BE2C (cell line): ENCODE data around the gene INIP.
A peak's percentile ranks its signal among the peaks of the same experiment; 100 is the strongest.
"Not testable (repeated sequence)": the region's sequence is repeated elsewhere in the genome, so short reads cannot be mapped to it uniquely, and the experiment has no call there.

ENCODE experiments used
- DNase-seq: peaks from one replicate; pipeline ENCODE4 v3.0.0-alpha.2; 2020
- H3K27me3 ChIP-seq: fragments of 250-450 bp; sonication (Bioruptor Pico); 2 replicates; pipeline ENCODE4 v1.5.1; 2020; ENCODE audit warnings: mild to moderate bottlenecking
- H3K36me3 ChIP-seq: fragments of 250-450 bp; sonication (Bioruptor Pico); 2 replicates; pipeline ENCODE4 v1.5.1; 2020; ENCODE audit warnings: mild to moderate bottlenecking
- H3K4me1 ChIP-seq: fragments of 250-450 bp; sonication (Bioruptor Pico); 2 replicates; pipeline ENCODE4 v1.5.1; 2020
- H3K4me3 ChIP-seq: 2 replicates; pipeline ENCODE4 v1.5.1; 2011; ENCODE audit warnings: low read depth, low read length
- H3K9me3 ChIP-seq: fragments of 250-450 bp; sonication (Bioruptor Pico); 2 replicates; pipeline ENCODE4 v1.5.1; 2020
- TF ChIP-seq, protein P1 (sequence below): IDR thresholded peaks from 2 replicates; pipeline ENCODE4 v1.5.1; 2012; ENCODE audit warnings: mild to moderate bottlenecking, low read depth, low read length

The INIP gene

DNA sequence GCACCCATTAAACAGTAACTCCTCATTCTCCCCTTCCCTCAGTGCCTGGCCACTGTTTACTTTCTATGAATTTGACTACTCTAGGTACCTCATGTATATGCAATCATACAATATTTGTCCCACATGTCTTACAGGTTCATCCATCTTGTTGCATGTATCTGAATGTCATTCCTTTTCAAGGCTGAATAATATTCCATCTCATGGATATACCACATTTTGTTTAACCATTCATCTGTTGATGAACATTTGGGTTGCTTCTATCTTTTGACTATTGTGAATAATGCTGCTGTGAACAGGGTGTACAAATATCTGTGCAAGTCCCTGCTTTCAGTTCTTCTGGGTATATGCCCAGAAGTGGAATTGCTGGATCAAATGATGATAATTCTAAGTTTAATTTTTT, 40.9 kb downstream of the INIP start:
- no peaks in the 10 kb centered on the region for H3K4me1 ChIP-seq
- TF ChIP-seq, protein P1, sequence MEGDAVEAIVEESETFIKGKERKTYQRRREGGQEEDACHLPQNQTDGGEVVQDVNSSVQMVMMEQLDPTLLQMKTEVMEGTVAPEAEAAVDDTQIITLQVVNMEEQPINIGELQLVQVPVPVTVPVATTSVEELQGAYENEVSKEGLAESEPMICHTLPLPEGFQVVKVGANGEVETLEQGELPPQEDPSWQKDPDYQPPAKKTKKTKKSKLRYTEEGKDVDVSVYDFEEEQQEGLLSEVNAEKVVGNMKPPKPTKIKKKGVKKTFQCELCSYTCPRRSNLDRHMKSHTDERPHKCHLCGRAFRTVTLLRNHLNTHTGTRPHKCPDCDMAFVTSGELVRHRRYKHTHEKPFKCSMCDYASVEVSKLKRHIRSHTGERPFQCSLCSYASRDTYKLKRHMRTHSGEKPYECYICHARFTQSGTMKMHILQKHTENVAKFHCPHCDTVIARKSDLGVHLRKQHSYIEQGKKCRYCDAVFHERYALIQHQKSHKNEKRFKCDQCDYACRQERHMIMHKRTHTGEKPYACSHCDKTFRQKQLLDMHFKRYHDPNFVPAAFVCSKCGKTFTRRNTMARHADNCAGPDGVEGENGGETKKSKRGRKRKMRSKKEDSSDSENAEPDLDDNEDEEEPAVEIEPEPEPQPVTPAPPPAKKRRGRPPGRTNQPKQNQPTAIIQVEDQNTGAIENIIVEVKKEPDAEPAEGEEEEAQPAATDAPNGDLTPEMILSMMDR, result no peak
- H3K4me3 ChIP-seq, result no peak overlapping the region
- H3K27me3 ChIP-seq, result no peaks in the 10 kb centered on the region
- H3K36me3 ChIP-seq, result no peaks in the 10 kb centered on the region
- no peaks in the 10 kb centered on the region for H3K9me3 ChIP-seq
- DNase-seq, result no peak

DNA sequence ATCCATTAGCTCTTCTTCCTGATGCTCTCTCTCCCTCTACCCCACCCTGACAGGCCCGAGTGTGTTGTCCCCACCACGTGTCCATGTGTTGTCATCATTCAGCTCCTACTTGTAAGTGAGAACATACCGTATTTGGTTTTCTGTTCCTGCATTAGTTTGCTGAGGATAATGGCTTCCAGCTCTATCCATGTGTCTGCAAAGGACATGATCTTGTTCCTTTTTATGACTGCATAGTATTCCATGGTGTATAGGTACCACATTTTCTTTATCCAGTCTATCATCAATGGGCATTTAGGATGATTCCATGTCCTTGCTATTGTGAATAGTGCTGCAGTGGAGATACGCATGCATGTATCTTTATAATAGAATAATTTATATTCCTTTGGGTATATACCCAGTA, 44.7 kb downstream of the INIP start:
- DNase-seq, H3K9me3 ChIP-seq, H3K36me3 ChIP-seq, H3K4me1 ChIP-seq, H3K4me3 ChIP-seq, H3K27me3 ChIP-seq: not testable (repeated sequence)

DNA sequence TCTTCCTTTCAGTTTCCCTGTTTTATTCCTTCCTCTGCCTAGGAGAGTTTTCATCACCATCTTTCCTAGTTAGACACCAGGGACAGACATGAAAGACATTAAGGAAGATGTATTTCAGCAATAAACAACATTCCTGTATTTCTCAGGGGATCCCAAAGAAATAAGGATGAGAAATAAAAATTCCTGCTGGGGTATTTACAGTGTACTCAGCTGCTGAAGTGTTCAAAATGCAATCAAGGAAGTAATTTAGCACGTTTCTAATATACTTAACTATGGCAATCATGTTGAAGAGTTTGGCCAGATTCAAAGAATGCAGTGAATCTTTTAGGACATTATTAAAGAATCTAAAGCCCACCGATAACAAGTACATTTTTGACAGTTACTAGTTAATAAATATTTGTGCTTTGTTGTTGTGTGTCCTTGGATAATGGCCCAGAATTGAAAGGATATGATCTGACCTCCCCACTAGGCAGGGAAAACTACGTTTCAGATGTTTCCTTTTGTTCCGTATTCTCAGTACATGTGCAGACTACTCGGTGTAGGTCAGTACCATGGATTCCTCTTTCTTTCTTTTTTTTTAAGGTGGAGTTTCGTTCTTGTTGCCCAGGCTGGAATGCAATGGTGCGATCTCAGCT, 46.8 kb downstream of the INIP start:
- Histone ChIP-seq H3K4me3 (no peak overlapping the region), H3K36me3 (no peaks in the 10 kb centered on the region), H3K9me3 (no peaks in the 10 kb centered on the region), H3K27me3 (no peaks in the 10 kb centered on the region), H3K4me1 (no peaks in the 10 kb centered on the region)
- no peak for DNase-seq
- TF ChIP-seq, protein P1, result no peak

DNA sequence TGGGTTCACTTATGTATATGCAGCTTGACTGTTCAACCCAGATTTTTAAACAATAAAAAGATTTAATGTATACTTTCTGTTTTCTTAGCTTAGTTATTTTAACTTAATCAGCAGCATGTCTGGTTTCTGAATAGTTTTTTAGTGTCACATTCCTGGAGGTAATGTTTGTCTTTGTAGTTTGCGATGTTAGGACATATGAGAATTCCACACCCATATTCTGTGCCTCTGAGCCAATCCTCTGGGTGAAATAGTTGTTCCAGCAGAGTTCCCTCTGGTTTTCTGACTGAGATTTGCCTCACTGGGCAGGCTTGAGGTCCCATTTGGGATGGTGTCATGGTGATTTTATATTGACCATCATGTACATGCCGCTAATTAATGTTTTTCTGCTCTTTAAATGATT, 48.6 kb downstream of the INIP start:
- TF ChIP-seq, protein P1, result no peak
- DNase-seq, result no peak
- Histone ChIP-seq H3K4me1 (no peaks in the 10 kb centered on the region), H3K36me3 (no peaks in the 10 kb centered on the region), H3K4me3 (no peak overlapping the region), H3K27me3 (no peaks in the 10 kb centered on the region), H3K9me3 (no peaks in the 10 kb centered on the region)

DNA sequence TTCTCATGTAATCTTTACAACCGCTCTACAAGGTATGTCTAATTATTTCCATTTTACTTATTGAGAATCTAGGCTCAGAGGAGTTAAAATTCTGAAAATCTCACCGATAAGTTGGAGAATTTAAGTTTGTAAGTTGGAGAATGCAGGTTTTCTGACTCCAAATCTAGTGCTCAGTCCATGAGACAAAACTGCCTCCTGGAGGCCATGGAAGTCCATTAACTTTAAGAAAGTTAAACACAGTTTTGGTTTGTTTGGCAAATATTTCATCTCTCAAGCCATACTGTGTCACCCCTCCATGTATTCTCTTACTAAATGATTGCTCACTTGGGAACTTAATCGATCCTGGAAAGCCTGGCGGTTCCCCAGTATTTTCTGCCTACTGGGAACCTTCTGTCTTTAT, 52.6 kb downstream of the INIP start:
- Histone ChIP-seq H3K36me3 (no peaks in the 10 kb centered on the region), H3K9me3 (no peaks in the 10 kb centered on the region), H3K4me1 (no peaks in the 10 kb centered on the region), H3K4me3 (no peak overlapping the region), H3K27me3 (no peaks in the 10 kb centered on the region)
- TF ChIP-seq, protein P1, result peak; percentile 33
- no peak for DNase-seq

DNA sequence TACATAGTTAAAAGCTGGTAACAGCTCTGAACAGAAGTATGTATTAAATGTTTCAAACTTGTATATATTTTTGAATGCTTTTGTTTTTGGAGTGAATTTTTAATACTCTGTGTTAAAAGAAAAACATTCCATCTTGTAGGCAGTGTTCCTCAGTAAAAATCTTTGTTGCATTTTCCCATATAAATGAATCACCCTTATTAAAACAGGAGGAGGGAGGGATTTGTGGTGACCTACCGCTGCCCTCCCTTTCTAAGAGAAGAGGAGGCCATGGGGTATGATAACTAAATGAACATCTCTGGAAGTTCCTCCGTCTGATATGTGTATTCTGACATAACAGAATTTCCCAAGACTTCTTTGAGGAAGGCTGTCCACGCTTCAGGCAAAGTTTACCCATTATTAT, 53.4 kb downstream of the INIP start:
- H3K4me1 ChIP-seq, result no peaks in the 10 kb centered on the region
- H3K4me3 ChIP-seq, result no peak overlapping the region
- no peaks in the 10 kb centered on the region for H3K36me3 ChIP-seq
- DNase-seq, result no peak
- TF ChIP-seq, protein P1, result no peak
- H3K27me3 ChIP-seq, result no peaks in the 10 kb centered on the region
- no peaks in the 10 kb centered on the region for H3K9me3 ChIP-seq

DNA sequence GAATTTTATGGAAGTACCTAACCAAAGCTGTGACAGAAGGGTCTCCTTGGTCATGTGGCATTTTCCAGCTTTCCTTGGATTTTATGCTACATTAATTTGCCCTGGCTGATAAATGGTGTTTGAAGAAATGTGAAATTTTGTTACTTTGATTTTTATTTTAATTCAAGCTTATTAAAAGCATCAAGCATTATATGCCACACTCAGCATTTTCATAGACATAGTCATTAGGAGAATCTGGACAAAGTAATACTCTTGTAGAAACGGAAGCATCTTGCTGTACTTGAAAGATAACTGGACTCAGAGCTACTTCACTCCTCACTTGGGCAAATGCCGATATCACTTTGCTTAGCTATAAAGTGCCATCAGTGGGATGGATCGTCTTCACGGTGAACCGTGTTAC, 54.2 kb downstream of the INIP start:
- Histone ChIP-seq H3K27me3 (no peaks in the 10 kb centered on the region), H3K4me3 (no peak overlapping the region), H3K36me3 (no peaks in the 10 kb centered on the region), H3K9me3 (no peaks in the 10 kb centered on the region), H3K4me1 (no peaks in the 10 kb centered on the region)
- DNase-seq, result no peak
- TF ChIP-seq, protein P1, result no peak
